Measurements from ENCODE around the gene CTSZ.

DNA sequence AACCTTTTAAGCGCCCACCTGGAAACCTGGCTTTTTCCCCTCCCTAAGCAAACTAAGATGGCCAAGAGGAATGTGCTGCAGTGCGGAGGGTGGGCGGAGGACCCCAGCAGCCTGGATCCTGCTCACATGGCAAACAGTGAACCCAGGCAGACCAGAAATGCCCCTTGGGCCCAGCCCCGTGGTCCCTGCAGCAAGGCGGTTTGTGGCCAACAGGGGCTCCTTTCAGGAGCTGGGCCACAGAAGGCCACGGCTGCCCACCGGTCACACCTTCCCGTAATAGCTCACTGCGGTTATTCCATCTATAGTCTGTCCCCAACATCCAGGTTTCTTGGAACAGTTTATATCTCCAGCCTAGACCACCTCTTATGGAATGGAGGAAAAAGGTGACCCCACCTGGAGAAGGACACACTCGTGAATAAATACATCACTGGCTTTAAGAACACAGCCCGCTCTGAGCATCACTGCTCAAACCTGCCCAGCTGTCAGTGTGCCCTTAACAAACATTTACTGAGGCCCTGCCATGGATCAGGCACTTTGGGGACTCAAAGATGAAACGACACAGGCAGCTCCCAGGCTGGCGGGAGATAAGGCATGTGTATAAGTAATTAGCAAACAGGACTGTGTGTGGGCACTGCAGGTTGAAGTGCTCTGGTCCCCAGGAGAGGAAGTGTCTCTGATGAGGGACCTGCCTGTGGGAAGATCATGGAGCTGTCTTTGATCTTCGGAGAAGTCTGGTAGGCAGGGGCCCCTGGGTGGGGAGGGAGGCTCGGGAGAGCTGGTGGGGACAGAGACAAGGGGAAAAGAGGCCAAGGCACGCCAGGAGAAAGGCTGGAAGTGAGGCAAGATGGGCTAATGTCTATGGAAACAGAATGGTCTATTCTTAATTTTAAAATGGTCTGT is 9.0 kb upstream of the CTSZ start:
- TF ChIP-seq, protein P1, sequence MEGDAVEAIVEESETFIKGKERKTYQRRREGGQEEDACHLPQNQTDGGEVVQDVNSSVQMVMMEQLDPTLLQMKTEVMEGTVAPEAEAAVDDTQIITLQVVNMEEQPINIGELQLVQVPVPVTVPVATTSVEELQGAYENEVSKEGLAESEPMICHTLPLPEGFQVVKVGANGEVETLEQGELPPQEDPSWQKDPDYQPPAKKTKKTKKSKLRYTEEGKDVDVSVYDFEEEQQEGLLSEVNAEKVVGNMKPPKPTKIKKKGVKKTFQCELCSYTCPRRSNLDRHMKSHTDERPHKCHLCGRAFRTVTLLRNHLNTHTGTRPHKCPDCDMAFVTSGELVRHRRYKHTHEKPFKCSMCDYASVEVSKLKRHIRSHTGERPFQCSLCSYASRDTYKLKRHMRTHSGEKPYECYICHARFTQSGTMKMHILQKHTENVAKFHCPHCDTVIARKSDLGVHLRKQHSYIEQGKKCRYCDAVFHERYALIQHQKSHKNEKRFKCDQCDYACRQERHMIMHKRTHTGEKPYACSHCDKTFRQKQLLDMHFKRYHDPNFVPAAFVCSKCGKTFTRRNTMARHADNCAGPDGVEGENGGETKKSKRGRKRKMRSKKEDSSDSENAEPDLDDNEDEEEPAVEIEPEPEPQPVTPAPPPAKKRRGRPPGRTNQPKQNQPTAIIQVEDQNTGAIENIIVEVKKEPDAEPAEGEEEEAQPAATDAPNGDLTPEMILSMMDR (conservative IDR thresholded peaks at IDR 0.05) = no peak
- no peak for TF ChIP-seq EZH2 (IDR thresholded peaks at IDR 0.05; ENCODE audit: low read depth)

All from PC-9 (cell line).